VCaP (cell line): Measurements from ENCODE around the gene ZG16.

Experiments used
- H3K27ac ChIP-seq: fragments of 450-650 bp; 2 replicates; pipeline ENCODE4 v1.5.1; 2017
- CTCF ChIP-seq: fragments of 450-650 bp; conservative IDR thresholded peaks from 2 replicates; pipeline ENCODE4 v1.5.1; 2017; ENCODE audit warnings: mild to moderate bottlenecking, moderate library complexity

The ZG16 gene

GRCh38 chr16:29808219-29808900, 30.3 kb downstream of the ZG16 start:
- TF ChIP-seq CTCF: no peak
- H3K27ac ChIP-seq: peak overlapping the region; percentile 92

- peak overlapping the region; percentile 92 for H3K27ac ChIP-seq
- TF ChIP-seq CTCF: no peak
Measured at GRCh38 chr16:29809031-29809747, 31.1 kb downstream of the ZG16 start.

GRCh38 chr16:29809850-29810698, 32.0 kb downstream of the ZG16 start:
- peak overlapping the region; percentile 92 for H3K27ac ChIP-seq
- TF ChIP-seq CTCF: no peak

GRCh38 chr16:29810699-29811169, 32.7 kb downstream of the ZG16 start:
- H3K27ac ChIP-seq: peak overlapping the region; percentile 92
- TF ChIP-seq CTCF: no peak

GRCh38 chr16:29811170-29811895, 33.3 kb downstream of the ZG16 start:
- TF ChIP-seq CTCF: no peak
- H3K27ac ChIP-seq: peak overlapping the region; percentile 92

- H3K27ac ChIP-seq: peak within 1 kb of the TSS; percentile 92
- TF ChIP-seq CTCF: no peak
Measured at GRCh38 chr16:29811896-29812665, 34.0 kb downstream of the ZG16 start, which contains the start of gene PRRT2. Gene PRRT2, plus strand, starts transcription at chr16:29812193. Its CDS starts 862 bp downstream, at chr16:29813055.
